Bronchial epithelial cell (primary cell): Measurements from ENCODE around the gene PECR. TPM values are rescaled to one million over a fixed set of nuclear protein-coding genes. Genes with fewer than 3 reads are reported as not detected.

Source experiments
- DNase-seq: peaks from one replicate; pipeline ENCODE4 v3.0.0-alpha.2; 2010; ENCODE audit warnings: low read depth
- FAIRE-seq: peaks from 2 replicates; lab custom pipeline; 2011; peaks lifted over from hg19 to GRCh38; lab: Jason Lieb, UNC
- H3K27me3 ChIP-seq: 2 replicates; pipeline ENCODE4 v1.5.1; 2011; ENCODE audit warnings: low read length; ENCODE audit not compliant: control insufficient read depth, insufficient read depth
- H3K36me3 ChIP-seq: 2 replicates; pipeline ENCODE4 v1.5.1; 2011; ENCODE audit warnings: low read length; ENCODE audit not compliant: control insufficient read depth, insufficient read depth
- H3K4me3 ChIP-seq: 2 replicates; pipeline ENCODE4 v1.5.1; 2011; ENCODE audit warnings: mild to moderate bottlenecking, low read depth, low read length, control low read depth
- total RNA-seq: library from RNA; depleted of rRNA; stranded (reverse); fragments of >200 nt; gene quantifications from 2 replicates; pipeline ENCODE4 v1.2.1, GENCODE V29; 2014
- TF ChIP-seq, protein P1 (sequence below): IDR thresholded peaks from 2 replicates; pipeline ENCODE4 v1.5.1; 2011; ENCODE audit warnings: mild to moderate bottlenecking, moderate library complexity, low read length, control low read depth, inconsistent platforms; ENCODE audit not compliant: insufficient read depth, severe bottlenecking

Gene PECR
- 21.3 and 57.5 TPM in 2 replicates for total RNA-seq

GRCh38 chr2:216081487-216082116 lies at the start of gene PECR, which contains the start of gene TMEM169:
Gene PECR, minus strand, starts transcription at chr2:216081809. Its CDS starts 68 bp downstream, at chr2:216081741.
Gene TMEM169, plus strand, starts transcription at chr2:216081919. Its CDS starts 14,045 bp downstream, at chr2:216095964.
- DNase-seq (peak; percentile 38), FAIRE-seq (no peak)
- Histone ChIP-seq H3K27me3 (no peaks in the 10 kb centered on the region), H3K36me3 (no peaks in the 10 kb centered on the region), H3K4me3 (peak within 1 kb of the TSS; percentile 70)
- TF ChIP-seq, protein P1, sequence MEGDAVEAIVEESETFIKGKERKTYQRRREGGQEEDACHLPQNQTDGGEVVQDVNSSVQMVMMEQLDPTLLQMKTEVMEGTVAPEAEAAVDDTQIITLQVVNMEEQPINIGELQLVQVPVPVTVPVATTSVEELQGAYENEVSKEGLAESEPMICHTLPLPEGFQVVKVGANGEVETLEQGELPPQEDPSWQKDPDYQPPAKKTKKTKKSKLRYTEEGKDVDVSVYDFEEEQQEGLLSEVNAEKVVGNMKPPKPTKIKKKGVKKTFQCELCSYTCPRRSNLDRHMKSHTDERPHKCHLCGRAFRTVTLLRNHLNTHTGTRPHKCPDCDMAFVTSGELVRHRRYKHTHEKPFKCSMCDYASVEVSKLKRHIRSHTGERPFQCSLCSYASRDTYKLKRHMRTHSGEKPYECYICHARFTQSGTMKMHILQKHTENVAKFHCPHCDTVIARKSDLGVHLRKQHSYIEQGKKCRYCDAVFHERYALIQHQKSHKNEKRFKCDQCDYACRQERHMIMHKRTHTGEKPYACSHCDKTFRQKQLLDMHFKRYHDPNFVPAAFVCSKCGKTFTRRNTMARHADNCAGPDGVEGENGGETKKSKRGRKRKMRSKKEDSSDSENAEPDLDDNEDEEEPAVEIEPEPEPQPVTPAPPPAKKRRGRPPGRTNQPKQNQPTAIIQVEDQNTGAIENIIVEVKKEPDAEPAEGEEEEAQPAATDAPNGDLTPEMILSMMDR, result no peak

DNA sequence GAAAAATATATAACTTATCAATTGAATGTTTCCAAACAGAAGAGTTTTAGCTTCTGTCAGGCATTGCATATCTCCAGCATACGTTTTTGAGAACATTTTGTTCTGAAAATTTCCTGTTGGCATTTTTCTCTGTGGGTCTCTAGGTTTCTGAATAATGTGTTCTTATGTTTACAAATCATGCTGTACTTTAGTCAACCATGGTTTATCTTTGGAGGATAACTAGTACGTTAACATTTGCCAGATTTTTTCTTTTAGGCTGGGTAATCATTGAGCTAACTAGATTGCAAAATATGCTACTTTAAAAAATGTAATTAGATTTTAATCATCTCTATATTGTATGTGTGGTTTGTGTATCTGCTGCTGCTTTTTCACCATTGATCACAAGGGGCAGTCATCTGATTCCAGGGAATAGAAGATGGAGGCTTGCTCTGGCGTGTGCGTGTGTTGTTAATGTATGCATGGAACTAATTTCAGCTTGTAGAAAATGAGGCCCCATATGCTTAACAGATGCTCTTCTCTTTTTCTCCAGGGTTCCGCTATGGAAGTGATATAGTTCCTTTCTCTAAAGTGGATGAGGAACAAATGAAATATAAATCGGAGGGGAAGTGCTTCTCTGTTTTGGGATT lies 48.9 kb upstream of the PECR start:
- TF ChIP-seq, protein P1, result no peak
- Histone ChIP-seq H3K4me3 (no peak overlapping the region), H3K27me3 (no peaks in the 10 kb centered on the region), H3K36me3 (peaks cover 26% of the 10 kb centered on the region)
- DNase-seq (no peak), FAIRE-seq (no peak)

DNA sequence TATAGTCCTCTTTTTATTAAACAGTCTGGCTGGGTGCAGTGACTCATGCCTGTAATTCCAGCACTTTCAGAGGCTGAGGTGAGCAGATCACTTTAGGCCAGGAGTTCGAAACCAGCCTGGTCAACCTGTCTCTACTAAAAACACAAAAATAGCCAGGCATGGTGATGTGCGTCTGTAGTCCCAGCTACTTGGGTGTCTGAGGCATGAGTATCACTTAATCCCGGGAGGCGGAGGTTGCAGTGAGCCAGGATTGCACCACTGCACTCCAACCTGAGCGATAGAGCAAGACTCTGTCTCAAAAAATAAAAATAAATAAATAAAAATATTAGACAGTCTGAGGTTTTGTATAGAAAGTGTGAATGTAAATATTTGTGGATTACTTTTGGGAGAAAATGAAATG lies 45.3 kb upstream of the PECR start:
- DNase-seq, result no peak
- Histone ChIP-seq H3K36me3 (peaks cover 17% of the 10 kb centered on the region), H3K4me3 (no peak overlapping the region), H3K27me3 (no peaks in the 10 kb centered on the region)
- no peak for FAIRE-seq
- TF ChIP-seq, protein P1, result no peak

- FAIRE-seq (no peak), DNase-seq (no peak)
- TF ChIP-seq, protein P1, result no peak
- Histone ChIP-seq H3K27me3 (no peaks in the 10 kb centered on the region), H3K36me3 (peaks cover 26% of the 10 kb centered on the region), H3K4me3 (no peak overlapping the region)
Measured at GRCh38 chr2:216121255-216121654, 39.6 kb upstream of the PECR start.

DNA sequence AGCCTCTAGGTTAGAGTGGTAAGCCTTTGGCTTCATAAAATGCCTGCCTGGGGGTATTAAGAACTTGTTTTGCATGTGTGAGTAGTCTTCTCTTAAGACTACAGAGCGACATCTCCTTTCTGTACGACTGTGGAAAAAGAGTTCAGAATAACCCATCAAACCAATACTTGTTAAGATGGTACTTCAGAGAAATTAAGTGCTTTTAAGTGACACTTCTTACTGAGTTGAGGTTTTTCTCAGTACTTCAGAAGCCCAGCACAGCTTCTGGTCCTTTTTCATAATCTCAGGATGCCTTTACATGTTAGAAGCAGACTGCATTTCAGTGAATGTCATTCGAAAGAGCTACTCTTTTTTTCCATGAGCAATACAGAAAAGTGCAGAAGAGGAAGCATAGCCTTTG lies 38.4 kb upstream of the PECR start:
- TF ChIP-seq, protein P1, result no peak
- DNase-seq, result no peak
- H3K4me3 ChIP-seq, result no peak overlapping the region
- peaks cover 24% of the 10 kb centered on the region for H3K36me3 ChIP-seq
- FAIRE-seq, result no peak
- H3K27me3 ChIP-seq, result no peaks in the 10 kb centered on the region
